Measurements from ENCODE around the gene OLFM3. TPM values are rescaled to one million over a fixed set of nuclear protein-coding genes. Genes with fewer than 3 reads are reported as not detected.

OLFM3 gene
- total RNA-seq, 1 donor from 2014 or later = not detected

DNA sequence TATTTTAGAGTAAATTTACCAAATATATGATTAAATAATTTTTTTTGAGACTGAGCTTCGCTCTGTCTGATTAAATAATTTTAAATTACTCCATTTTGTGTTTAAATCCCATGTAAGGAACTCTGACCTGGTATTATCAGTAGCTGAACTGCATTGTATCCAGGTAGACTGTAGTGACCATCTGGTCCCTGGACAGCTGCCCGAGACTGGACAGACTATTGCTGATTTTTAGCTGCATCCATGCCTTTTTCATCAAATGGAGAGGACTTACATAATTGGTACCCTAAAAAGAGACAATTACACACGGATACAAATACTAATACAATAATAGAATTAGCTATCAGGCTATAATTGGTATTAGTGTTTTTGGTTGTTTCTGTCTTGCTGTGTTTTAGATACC is 20.6 kb downstream of the OLFM3 start:
- H3K27me3 ChIP-seq (ENCODE audit: control insufficient read depth, insufficient read depth, low read length) = no peaks in the 10 kb centered on the region
- TF ChIP-seq, protein P1, sequence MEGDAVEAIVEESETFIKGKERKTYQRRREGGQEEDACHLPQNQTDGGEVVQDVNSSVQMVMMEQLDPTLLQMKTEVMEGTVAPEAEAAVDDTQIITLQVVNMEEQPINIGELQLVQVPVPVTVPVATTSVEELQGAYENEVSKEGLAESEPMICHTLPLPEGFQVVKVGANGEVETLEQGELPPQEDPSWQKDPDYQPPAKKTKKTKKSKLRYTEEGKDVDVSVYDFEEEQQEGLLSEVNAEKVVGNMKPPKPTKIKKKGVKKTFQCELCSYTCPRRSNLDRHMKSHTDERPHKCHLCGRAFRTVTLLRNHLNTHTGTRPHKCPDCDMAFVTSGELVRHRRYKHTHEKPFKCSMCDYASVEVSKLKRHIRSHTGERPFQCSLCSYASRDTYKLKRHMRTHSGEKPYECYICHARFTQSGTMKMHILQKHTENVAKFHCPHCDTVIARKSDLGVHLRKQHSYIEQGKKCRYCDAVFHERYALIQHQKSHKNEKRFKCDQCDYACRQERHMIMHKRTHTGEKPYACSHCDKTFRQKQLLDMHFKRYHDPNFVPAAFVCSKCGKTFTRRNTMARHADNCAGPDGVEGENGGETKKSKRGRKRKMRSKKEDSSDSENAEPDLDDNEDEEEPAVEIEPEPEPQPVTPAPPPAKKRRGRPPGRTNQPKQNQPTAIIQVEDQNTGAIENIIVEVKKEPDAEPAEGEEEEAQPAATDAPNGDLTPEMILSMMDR (IDR thresholded peaks at IDR 0.05; ENCODE audit: insufficient read depth, low read length, severe bottlenecking) = no peak
- no peak for DNase-seq (ENCODE audit: low read depth)
- no peak overlapping the region for H3K4me3 ChIP-seq (ENCODE audit: low read depth, low read length)
- no peak for FAIRE-seq
- no peaks in the 10 kb centered on the region for H3K36me3 ChIP-seq (ENCODE audit: control insufficient read depth, insufficient read depth, low read length)

DNA sequence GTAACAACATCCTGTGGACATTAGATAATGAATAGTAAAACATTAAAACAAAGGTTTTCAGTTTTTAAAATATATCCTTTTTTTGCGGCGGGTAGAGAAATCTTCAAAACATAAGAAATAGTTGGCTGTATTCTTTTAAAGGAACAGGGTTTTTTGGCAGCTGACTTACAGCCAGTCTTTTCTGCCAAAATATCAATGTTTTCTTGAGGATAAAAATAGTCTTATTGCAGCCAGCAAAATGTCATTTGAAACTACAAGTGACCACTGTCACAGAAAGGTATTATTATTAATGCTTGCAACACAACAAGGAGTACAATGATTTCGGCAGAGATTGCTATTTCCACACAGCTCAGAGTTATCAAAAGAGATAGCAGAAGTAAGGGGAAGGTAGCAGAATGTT is 21.4 kb downstream of the OLFM3 start:
- TF ChIP-seq, protein P1 (IDR thresholded peaks at IDR 0.05; ENCODE audit: insufficient read depth, low read length, severe bottlenecking) = no peak
- Histone ChIP-seq H3K27me3 (ENCODE audit: control insufficient read depth, insufficient read depth, low read length) (no peaks in the 10 kb centered on the region), H3K4me3 (ENCODE audit: low read depth, low read length) (no peak overlapping the region), H3K36me3 (ENCODE audit: control insufficient read depth, insufficient read depth, low read length) (no peaks in the 10 kb centered on the region)
- no peak for FAIRE-seq
- no peak for DNase-seq (ENCODE audit: low read depth)

DNA sequence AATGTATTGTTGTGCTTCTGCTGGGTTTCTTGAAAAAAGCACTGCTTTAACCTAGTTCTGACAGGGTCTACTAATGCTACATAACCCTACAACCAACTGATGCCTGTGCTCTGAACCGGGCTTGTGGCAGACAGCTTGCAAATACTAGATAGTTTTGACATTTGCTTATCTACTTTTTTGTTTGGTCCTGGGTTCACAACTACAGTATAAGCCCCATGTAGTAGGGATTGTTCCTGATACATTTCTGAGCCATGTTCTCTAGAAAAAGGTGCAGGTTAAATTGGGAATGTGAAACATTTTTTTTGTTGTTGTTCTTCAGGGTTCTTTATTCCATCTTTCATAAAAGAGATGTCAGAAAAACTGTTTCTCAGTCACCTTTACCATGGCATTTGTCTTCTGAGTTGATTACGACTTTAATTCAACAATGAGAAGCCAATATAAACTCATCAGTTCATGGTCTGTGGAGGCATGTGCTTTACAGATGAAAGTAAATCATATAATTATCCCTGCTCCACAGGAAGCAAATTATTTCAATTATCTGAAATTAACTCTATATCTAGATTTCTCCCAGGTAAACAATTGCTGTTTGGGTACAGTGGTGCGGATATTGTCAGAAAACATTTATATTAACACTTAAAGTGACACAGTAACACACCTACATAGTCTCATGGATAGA is 22.0 kb downstream of the OLFM3 start:
- Histone ChIP-seq H3K27me3 (ENCODE audit: control insufficient read depth, insufficient read depth, low read length) (no peaks in the 10 kb centered on the region), H3K36me3 (ENCODE audit: control insufficient read depth, insufficient read depth, low read length) (no peaks in the 10 kb centered on the region), H3K4me3 (ENCODE audit: low read depth, low read length) (no peak overlapping the region)
- no peak for FAIRE-seq
- TF ChIP-seq, protein P1 (IDR thresholded peaks at IDR 0.05; ENCODE audit: insufficient read depth, low read length, severe bottlenecking) = no peak
- no peak for DNase-seq (ENCODE audit: low read depth)

DNA sequence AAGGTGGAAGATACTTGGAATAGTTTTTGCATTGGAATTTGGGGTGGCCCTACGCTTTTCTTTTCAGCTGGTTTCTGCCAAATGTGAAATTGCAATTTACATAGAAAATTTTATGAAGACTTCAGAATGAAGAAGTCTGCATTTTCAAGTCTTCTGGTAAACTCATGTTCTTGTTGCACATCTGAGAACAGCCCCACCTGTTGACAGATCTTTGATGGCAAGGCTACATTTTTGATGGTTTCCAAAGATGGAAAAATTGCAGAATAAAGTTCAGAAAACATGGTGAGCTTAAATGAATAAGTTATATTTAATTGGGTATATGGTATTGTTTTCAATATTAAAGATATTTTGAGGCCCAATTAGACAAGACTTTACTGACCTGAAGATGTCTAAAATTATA is 25.4 kb downstream of the OLFM3 start:
- no peak overlapping the region for H3K4me3 ChIP-seq (ENCODE audit: low read depth, low read length)
- no peaks in the 10 kb centered on the region for H3K27me3 ChIP-seq (ENCODE audit: control insufficient read depth, insufficient read depth, low read length)
- H3K36me3 ChIP-seq (ENCODE audit: control insufficient read depth, insufficient read depth, low read length) = no peaks in the 10 kb centered on the region
- DNase-seq (ENCODE audit: low read depth) (peak; percentile 2), FAIRE-seq (no peak)
- TF ChIP-seq, protein P1 (IDR thresholded peaks at IDR 0.05; ENCODE audit: insufficient read depth, low read length, severe bottlenecking) = no peak

DNA sequence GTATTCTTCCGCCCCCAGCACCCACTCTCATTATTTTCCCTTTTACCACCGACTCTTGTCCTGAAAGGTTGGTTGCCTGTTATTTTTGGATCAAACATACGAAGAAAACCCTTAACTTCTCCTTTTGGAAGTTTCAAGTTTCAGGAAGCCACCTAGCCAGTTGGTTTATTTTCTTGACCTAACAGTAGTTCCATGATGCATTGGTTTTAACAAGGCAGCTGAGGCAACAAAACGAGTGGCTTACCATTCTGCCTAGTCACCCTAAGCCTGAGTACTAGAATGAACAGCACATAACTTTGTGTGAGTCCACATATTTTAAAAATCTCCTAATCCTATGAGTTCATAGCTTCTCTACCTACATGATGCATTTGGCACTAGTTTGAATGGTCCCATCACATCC is 28.9 kb downstream of the OLFM3 start:
- TF ChIP-seq, protein P1 (IDR thresholded peaks at IDR 0.05; ENCODE audit: insufficient read depth, low read length, severe bottlenecking) = no peak
- Histone ChIP-seq H3K4me3 (ENCODE audit: low read depth, low read length) (no peak overlapping the region), H3K27me3 (ENCODE audit: control insufficient read depth, insufficient read depth, low read length) (no peaks in the 10 kb centered on the region), H3K36me3 (ENCODE audit: control insufficient read depth, insufficient read depth, low read length) (no peaks in the 10 kb centered on the region)
- DNase-seq (ENCODE audit: low read depth) (no peak), FAIRE-seq (no peak)

DNA sequence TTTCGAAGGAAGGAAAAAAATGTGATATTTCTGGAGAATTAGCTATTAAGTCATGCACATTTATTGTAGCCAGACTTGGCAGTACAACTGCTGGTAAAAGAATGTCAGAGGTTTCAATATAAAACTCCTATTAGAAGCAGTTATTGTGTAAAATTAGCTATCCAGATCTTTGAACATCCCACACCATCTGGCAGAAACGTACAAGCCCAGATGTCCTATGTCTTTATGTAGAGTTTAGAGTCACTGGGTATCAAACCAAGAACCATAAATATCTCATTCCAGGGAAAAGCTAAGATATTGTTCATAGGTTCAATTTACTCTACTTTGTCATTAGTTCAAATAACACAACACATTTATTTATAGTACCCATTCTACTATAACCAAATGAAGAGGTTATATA is 31.4 kb downstream of the OLFM3 start:
- Histone ChIP-seq H3K27me3 (ENCODE audit: control insufficient read depth, insufficient read depth, low read length) (no peaks in the 10 kb centered on the region), H3K4me3 (ENCODE audit: low read depth, low read length) (no peak overlapping the region), H3K36me3 (ENCODE audit: control insufficient read depth, insufficient read depth, low read length) (no peaks in the 10 kb centered on the region)
- FAIRE-seq = no peak
- TF ChIP-seq, protein P1 (IDR thresholded peaks at IDR 0.05; ENCODE audit: insufficient read depth, low read length, severe bottlenecking) = no peak
- DNase-seq (ENCODE audit: low read depth) = no peak

Measured in bronchial epithelial cell (primary cell).